Adrenal gland (tissue), 12 donors: ENCODE data around the gene RYR3. TPM values are rescaled to one million over a fixed set of nuclear protein-coding genes. Genes with fewer than 3 reads are reported as not detected.

ENCODE experiments used
- DNase-seq, 7 donors: peaks; one replicate each; pipeline ENCODE4 v3.0.0-alpha.2; 2019 to 2020
- H3K27ac ChIP-seq, 5 donors: fragments of 200-600 bp; sonication (generic) in 4 of 5; 1 replicate in 3 of 5; 2 replicates in 2 of 5; pipeline versions ENCODE4 v1.5.1 to v1.8.0; 2016 to 2020; ENCODE audit warnings: mild to moderate bottlenecking in 1 of 5
- H3K27me3 ChIP-seq: fragments of 200-600 bp; 2 replicates; pipeline ENCODE4 v1.8.0; 2021
- H3K36me3 ChIP-seq, 2 donors: fragments of 200-600 bp; replicated peaks in 1 of 2; 1 replicate in 1 of 2; 2 replicates in 1 of 2; pipeline versions ENCODE4 v1.5.1 to v1.8.0; 2018 to 2022
- H3K4me1 ChIP-seq, 2 donors: fragments of 200-600 bp; replicated peaks in 1 of 2; 1 replicate in 1 of 2; 2 replicates in 1 of 2; pipeline versions ENCODE4 v1.5.1 to v1.8.0; 2018 to 2021
- H3K4me3 ChIP-seq, 4 donors: fragments of 200-600 bp; sonication (generic) in 3 of 4; one replicate each; pipeline ENCODE4 v1.5.1; 2016 to 2018
- H3K9me3 ChIP-seq, 3 donors: fragments of 200-600 bp; sonication (generic) in 1 of 3; replicated peaks in 1 of 3; 1 replicate in 2 of 3; 2 replicates in 1 of 3; pipeline versions ENCODE4 v1.5.1 to v1.8.0; 2016 to 2021
- CTCF ChIP-seq, 6 experiments: fragments of 450-650 bp in 4 of 6; fragments of 200-600 bp in 2 of 6; sonication (generic) in 1 of 6; IDR thresholded peaks; 1 replicate in 5 of 6; 2 replicates in 1 of 6; pipeline versions ENCODE4 v1.5.1 to v1.8.0; 2016 to 2021; ENCODE audit warnings: antibody characterized with exemption in 6 of 6, mild to moderate bottlenecking in 2 of 6, moderate library complexity in 1 of 6
- POLR2A ChIP-seq, 2 donors: fragments of 450-650 bp; IDR thresholded peaks; one replicate each; pipeline ENCODE4 v1.6.1; 2017; ENCODE audit warnings: antibody characterized with exemption in 2 of 2, mild to moderate bottlenecking in 2 of 2, moderate library complexity in 1 of 2
- WGBS, 4 donors: extraction: QIAGEN DNeasy Blood & Tissue Kit in 2 of 4; methylation state at CpG; one replicate each; pipeline versions ENCODE4 v1.1.5 to v1.1.7; 2013 to 2017; 5-methylcytosine and 5-hydroxymethylcytosine counted together
- intact Hi-C, 2 donors: fragments of 100-400 bp; cut with DNase I; formaldehyde crosslinking; loops; one replicate each; pipeline versions ENCODE4 v1.14.1 to v1.15.0; 2022 to 2023
- polyA plus RNA-seq, 3 donors: library from polyadenylated mRNA; stranded (reverse); fragments of 200-250 nt in 2 of 3; fragments of 350-450 nt in 1 of 3; fragmentation: Illumina TruSeq in 1 of 3; extraction: RNeasy Lipid Tissue Mini Kit (QIAGEN cat#74804) in 1 of 3; gene quantifications; one replicate each; pipeline ENCODE4 v1.2.3, GENCODE V29; 2013 to 2014
- total RNA-seq, 9 donors: library from RNA; depleted of rRNA in 4 of 9; stranded (reverse); fragments of >200 nt in 4 of 9; fragments of 120-200 nt in 1 of 9; fragmentation: NEBNext Ultra II Directional in 1 of 9; extraction: Animal tissue kit (Norgen Biotek cat#: 25700) in 1 of 9; gene quantifications; one replicate each; pipeline versions ENCODE4 v1.1.0 to v1.2.4, GENCODE V29; 2013 to 2023
- donor health status: healthy with polysubstance abuse.
- donor health status: Bipolar disorder and iron deficiency.
- donor health status: DM: yes; HTN: yes; CAD: no.
- donor health status: DM: no; HTN: no; CAD: no.
- donor health status: DM: no; HTN: no; CAD: no.
- donor health status: DM: yes; HTN: yes; CAD: no.

RYR3 gene
- total and polyA plus RNA-seq, 12 donors: 0.32 to 60.7 (median 3.4) TPM

GRCh38 chr15:33872416-33873106 lies 561.8 kb downstream of the RYR3 start:
- no peaks in the 10 kb centered on the region for H3K4me1 ChIP-seq
- TF ChIP-seq POLR2A (IDR thresholded peaks at IDR 0.05) (no peak), CTCF (IDR thresholded peaks at IDR 0.05) (no peak)
- no peak overlapping the region for H3K27ac ChIP-seq
- 82 to 90% (median 89%) methylated on average over 12 to 13 of the region's 13 CpGs for WGBS, 4 donors
- intact Hi-C loops: no loop called here
- no peak overlapping the region for H3K4me3 ChIP-seq
- H3K36me3 ChIP-seq: no peaks in the 10 kb centered on the region
- no peaks in the 10 kb centered on the region for H3K27me3 ChIP-seq
- H3K9me3 ChIP-seq: no peaks in the 10 kb centered on the region
- DNase-seq: no peak

GRCh38 chr15:33874156-33874555 lies 563.4 kb downstream of the RYR3 start:
- TF ChIP-seq POLR2A (IDR thresholded peaks at IDR 0.05): no peak
- TF ChIP-seq CTCF (IDR thresholded peaks at IDR 0.05): no peak
- Histone ChIP-seq H3K27me3 (no peaks in the 10 kb centered on the region), H3K9me3 (no peaks in the 10 kb centered on the region), H3K4me1 (no peaks in the 10 kb centered on the region), H3K27ac (no peak overlapping the region), H3K4me3 (no peak overlapping the region), H3K36me3 (no peaks in the 10 kb centered on the region)
- intact Hi-C loops: no loop called here
- DNase-seq: no peak
- 84 to 94% (median 93%) methylated on average over 2 of the region's 2 CpGs for WGBS, 4 donors

GRCh38 chr15:33882921-33883320 lies 572.2 kb downstream of the RYR3 start:
- Histone ChIP-seq H3K4me3 (no peak overlapping the region), H3K27ac (no peak overlapping the region), H3K4me1 (no peaks in the 10 kb centered on the region), H3K36me3 (no peaks in the 10 kb centered on the region), H3K27me3 (no peaks in the 10 kb centered on the region), H3K9me3 (no peaks in the 10 kb centered on the region)
- intact Hi-C loops: no loop called here
- DNase-seq: no peak
- 93 to 100% (median 96%) methylated on average over 2 of the region's 2 CpGs for WGBS, 4 donors
- TF ChIP-seq POLR2A (IDR thresholded peaks at IDR 0.05) (no peak), CTCF (IDR thresholded peaks at IDR 0.05) (no peak)

GRCh38 chr15:33888176-33888575 lies 577.4 kb downstream of the RYR3 start:
- Histone ChIP-seq H3K9me3 (no peaks in the 10 kb centered on the region), H3K27me3 (no peaks in the 10 kb centered on the region), H3K36me3 (no peaks in the 10 kb centered on the region), H3K27ac (no peak overlapping the region), H3K4me1 (no peaks in the 10 kb centered on the region), H3K4me3 (no peak overlapping the region)
- no peak for TF ChIP-seq CTCF (IDR thresholded peaks at IDR 0.05)
- no peak for DNase-seq
- intact Hi-C loops: loop anchor here in 1 of 2 donors (5.0 kb wide), 1 partner anchor 74 kb away; no protein-coding TSS in a partner anchor
- WGBS, 4 donors: 35 to 51% (median 46%) methylated on average over 2 of the region's 2 CpGs
